ENCODE data around the gene TJP3. TPM values are rescaled to one million over a fixed set of nuclear protein-coding genes. Genes with fewer than 3 reads are reported as not detected.

Gene TJP3
- total and polyA plus RNA-seq, 2 experiments from 2014 or later, result 23.7 to 49.2 TPM

GRCh38 chr19:3672575-3672948 lies 35.6 kb upstream of the TJP3 start:
- Histone ChIP-seq H2AFZ (no peak overlapping the region), H3K4me2 (no peak overlapping the region), H3K27ac (no peak overlapping the region), H4K20me1 (ENCODE audit: insufficient read depth, poor library complexity, severe bottlenecking) (peaks cover 19% of the 10 kb centered on the region), H3K4me3 (no peak overlapping the region), H3K27me3 (no peaks in the 10 kb centered on the region), H3K36me3 (replicated peaks; ENCODE audit: insufficient read depth, low read depth) (no peaks in the 10 kb centered on the region), H3K79me2 (peaks cover 47% of the 10 kb centered on the region), H3K4me1 (ENCODE audit: insufficient read depth) (peaks cover 35% of the 10 kb centered on the region), H3K9me2 (replicated peaks; ENCODE audit: insufficient read depth) (no peaks in the 10 kb centered on the region), H3K9me3 (ENCODE audit: low read depth) (no peaks in the 10 kb centered on the region)
- TF ChIP-seq EZH2 (IDR thresholded peaks at IDR 0.05; ENCODE audit: borderline replicate concordance) (no peak), CTCF (IDR thresholded peaks at IDR 0.05; ENCODE audit: poor library complexity) (no peak), EZH2phosphoT487 (IDR thresholded peaks at IDR 0.05; ENCODE audit: low read depth, severe bottlenecking, unreplicated experiment) (no peak)
- no peak for DNase-seq (ENCODE audit: low spot score)
- WGBS (ENCODE audit: low lambda C conversion rate, missing lambda C conversion rate), result 97% methylated on average over 6 of the region's 8 CpGs

GRCh38 chr19:3672993-3673392 lies 35.2 kb upstream of the TJP3 start:
- Histone ChIP-seq H3K4me3 (no peak overlapping the region), H3K9me2 (replicated peaks; ENCODE audit: insufficient read depth) (no peaks in the 10 kb centered on the region), H4K20me1 (ENCODE audit: insufficient read depth, poor library complexity, severe bottlenecking) (peaks cover 19% of the 10 kb centered on the region), H3K4me2 (no peak overlapping the region), H2AFZ (no peak overlapping the region), H3K9me3 (ENCODE audit: low read depth) (no peaks in the 10 kb centered on the region), H3K36me3 (replicated peaks; ENCODE audit: insufficient read depth, low read depth) (no peaks in the 10 kb centered on the region), H3K27me3 (no peaks in the 10 kb centered on the region), H3K4me1 (ENCODE audit: insufficient read depth) (peaks cover 34% of the 10 kb centered on the region), H3K27ac (no peak overlapping the region), H3K79me2 (peaks cover 46% of the 10 kb centered on the region)
- no peak for DNase-seq (ENCODE audit: low spot score)
- no peak for TF ChIP-seq EZH2phosphoT487 (IDR thresholded peaks at IDR 0.05; ENCODE audit: low read depth, severe bottlenecking, unreplicated experiment)
- no peak for TF ChIP-seq EZH2 (IDR thresholded peaks at IDR 0.05; ENCODE audit: borderline replicate concordance)
- no peak for TF ChIP-seq CTCF (IDR thresholded peaks at IDR 0.05; ENCODE audit: poor library complexity)
- WGBS (ENCODE audit: low lambda C conversion rate, missing lambda C conversion rate), result 85% methylated on average over 10 of the region's 13 CpGs

GRCh38 chr19:3673506-3674439 lies 34.4 kb upstream of the TJP3 start:
- DNase-seq (ENCODE audit: low spot score), result no peak
- H3K9me3 ChIP-seq (ENCODE audit: low read depth), result no peaks in the 10 kb centered on the region
- peaks cover 15% of the 10 kb centered on the region for H4K20me1 ChIP-seq (ENCODE audit: insufficient read depth, poor library complexity, severe bottlenecking)
- 96% methylated on average over 33 of the region's 34 CpGs for WGBS (ENCODE audit: low lambda C conversion rate, missing lambda C conversion rate)
- no peaks in the 10 kb centered on the region for H3K9me2 ChIP-seq (replicated peaks; ENCODE audit: insufficient read depth)
- H3K79me2 ChIP-seq, result peaks cover 46% of the 10 kb centered on the region
- H3K27ac ChIP-seq, result no peak overlapping the region
- no peak for TF ChIP-seq CTCF (IDR thresholded peaks at IDR 0.05; ENCODE audit: poor library complexity)
- TF ChIP-seq EZH2 (IDR thresholded peaks at IDR 0.05; ENCODE audit: borderline replicate concordance), result no peak
- no peak for TF ChIP-seq EZH2phosphoT487 (IDR thresholded peaks at IDR 0.05; ENCODE audit: low read depth, severe bottlenecking, unreplicated experiment)
- H3K27me3 ChIP-seq, result no peaks in the 10 kb centered on the region
- H3K4me2 ChIP-seq, result no peak overlapping the region
- H3K4me3 ChIP-seq, result no peak overlapping the region
- H2AFZ ChIP-seq, result no peak overlapping the region
- peaks cover 26% of the 10 kb centered on the region for H3K4me1 ChIP-seq (ENCODE audit: insufficient read depth)
- H3K36me3 ChIP-seq (replicated peaks; ENCODE audit: insufficient read depth, low read depth), result no peaks in the 10 kb centered on the region

Measured in hepatocyte (in vitro differentiated cells).